Stimulated activated effector memory CD8-positive, alpha-beta T cell treated with anti-CD3 and anti-CD28 coated beads, Interleukin-12 subunit alpha, Interleukin-12 subunit beta, amount 100 ng/mL, for 72 hours (primary cell): Measurements from ENCODE around the gene MESD.

ENCODE experiments used
- ATAC-seq: fragments of 150-1000 bp; cut with Tn5 transposase; 2 replicates; pipeline ENCODE4 v1.10.0; 2021
- DNase-seq, 2 donors: peaks; one replicate each; pipeline ENCODE4 v3.0.0; 2021 to 2022; ENCODE audit warnings: low spot score in 2 of 2
- H3K27ac Mint-ChIP-seq: one replicate; pipeline ENCODE4 v1.8.0; 2022; ENCODE audit warnings: mild to moderate bottlenecking, mixed read lengths
- H3K36me3 Mint-ChIP-seq: one replicate; pipeline ENCODE4 v1.8.0; 2022; ENCODE audit warnings: mild to moderate bottlenecking, mixed read lengths
- H3K4me1 Mint-ChIP-seq: one replicate; pipeline ENCODE4 v1.8.0; 2022; ENCODE audit warnings: mixed read lengths
- H3K4me3 Mint-ChIP-seq: one replicate; pipeline ENCODE4 v1.8.0; 2022; ENCODE audit warnings: mild to moderate bottlenecking, mixed read lengths
- H3K9me3 Mint-ChIP-seq: one replicate; pipeline ENCODE4 v1.8.0; 2022; ENCODE audit warnings: mixed read lengths

Gene MESD

GRCh38 chr15:81023483-81024264, 34.1 kb upstream of the MESD start:
- Mint-ChIP-seq H3K27ac (peak overlapping the region; percentile 98), H3K36me3 (peaks cover 6% of the 10 kb centered on the region), H3K9me3 (peaks cover 4% of the 10 kb centered on the region), H3K4me3 (peak overlapping the region; percentile 61), H3K4me1 (peaks cover 47% of the 10 kb centered on the region)
- DNase-seq (peak; percentile 28 to 80), ATAC-seq (peak; percentile 98)

GRCh38 chr15:81021321-81021720, 31.7 kb upstream of the MESD start:
- Mint-ChIP-seq H3K36me3 (peaks cover 6% of the 10 kb centered on the region), H3K9me3 (peaks cover 4% of the 10 kb centered on the region), H3K4me3 (no peak overlapping the region), H3K4me1 (peaks cover 40% of the 10 kb centered on the region), H3K27ac (no peak overlapping the region)
- ATAC-seq (no peak), DNase-seq (no peak)

- Mint-ChIP-seq H3K9me3 (no peaks in the 10 kb centered on the region), H3K4me3 (no peak overlapping the region), H3K27ac (no peak overlapping the region), H3K4me1 (peaks cover 27% of the 10 kb centered on the region), H3K36me3 (peaks cover 6% of the 10 kb centered on the region)
- ATAC-seq (no peak), DNase-seq (no peak)
Observed at GRCh38 chr15:81018197-81018596, 28.6 kb upstream of the MESD start.

GRCh38 chr15:81016489-81017068, 27.0 kb upstream of the MESD start:
- H3K9me3 Mint-ChIP-seq = no peaks in the 10 kb centered on the region
- no peaks in the 10 kb centered on the region for H3K36me3 Mint-ChIP-seq
- no peak overlapping the region for H3K4me3 Mint-ChIP-seq
- no peak for DNase-seq
- H3K27ac Mint-ChIP-seq = peak overlapping the region; percentile 2
- ATAC-seq = no peak
- peaks cover 24% of the 10 kb centered on the region for H3K4me1 Mint-ChIP-seq

- ATAC-seq (no peak), DNase-seq (no peak)
- peaks cover 31% of the 10 kb centered on the region for H3K4me1 Mint-ChIP-seq
- no peaks in the 10 kb centered on the region for H3K36me3 Mint-ChIP-seq
- peak overlapping the region; percentile 2 for H3K27ac Mint-ChIP-seq
- no peak overlapping the region for H3K4me3 Mint-ChIP-seq
- H3K9me3 Mint-ChIP-seq = no peaks in the 10 kb centered on the region
Observed at GRCh38 chr15:81015621-81016488, 26.2 kb upstream of the MESD start.

GRCh38 chr15:81014446-81015093, 25.0 kb upstream of the MESD start:
- Mint-ChIP-seq H3K27ac (peak overlapping the region; percentile 14), H3K4me1 (peaks cover 30% of the 10 kb centered on the region), H3K9me3 (no peaks in the 10 kb centered on the region), H3K4me3 (no peak overlapping the region), H3K36me3 (no peaks in the 10 kb centered on the region)
- ATAC-seq (no peak), DNase-seq (no peak)

GRCh38 chr15:81013396-81013929, 23.8 kb upstream of the MESD start:
- DNase-seq = no peak
- H3K36me3 Mint-ChIP-seq = no peaks in the 10 kb centered on the region
- no peak for ATAC-seq
- H3K4me3 Mint-ChIP-seq = no peak overlapping the region
- H3K4me1 Mint-ChIP-seq = peaks cover 33% of the 10 kb centered on the region
- H3K27ac Mint-ChIP-seq = peak overlapping the region; percentile 14
- H3K9me3 Mint-ChIP-seq = no peaks in the 10 kb centered on the region

- Mint-ChIP-seq H3K27ac (no peak overlapping the region), H3K9me3 (no peaks in the 10 kb centered on the region), H3K4me3 (no peak overlapping the region), H3K4me1 (peaks cover 37% of the 10 kb centered on the region), H3K36me3 (no peaks in the 10 kb centered on the region)
- DNase-seq = no peak
- ATAC-seq = no peak
Observed at GRCh38 chr15:81012588-81012987, 23.0 kb upstream of the MESD start.

GRCh38 chr15:81011593-81011992, 22.0 kb upstream of the MESD start:
- no peak for ATAC-seq
- Mint-ChIP-seq H3K27ac (no peak overlapping the region), H3K4me1 (peaks cover 37% of the 10 kb centered on the region), H3K9me3 (no peaks in the 10 kb centered on the region), H3K4me3 (no peak overlapping the region), H3K36me3 (peaks cover 7% of the 10 kb centered on the region)
- DNase-seq = no peak

GRCh38 chr15:81010086-81010485, 20.5 kb upstream of the MESD start:
- no peaks in the 10 kb centered on the region for H3K9me3 Mint-ChIP-seq
- ATAC-seq = no peak
- no peak overlapping the region for H3K27ac Mint-ChIP-seq
- peaks cover 16% of the 10 kb centered on the region for H3K36me3 Mint-ChIP-seq
- H3K4me3 Mint-ChIP-seq = no peak overlapping the region
- no peak for DNase-seq
- peaks cover 45% of the 10 kb centered on the region for H3K4me1 Mint-ChIP-seq

GRCh38 chr15:81008312-81008711, 18.7 kb upstream of the MESD start:
- H3K9me3 Mint-ChIP-seq = no peaks in the 10 kb centered on the region
- no peak for DNase-seq
- H3K4me1 Mint-ChIP-seq = peaks cover 47% of the 10 kb centered on the region
- peak overlapping the region; percentile 37 for H3K27ac Mint-ChIP-seq
- peaks cover 33% of the 10 kb centered on the region for H3K36me3 Mint-ChIP-seq
- H3K4me3 Mint-ChIP-seq = no peak overlapping the region
- no peak for ATAC-seq

- H3K9me3 Mint-ChIP-seq = no peaks in the 10 kb centered on the region
- ATAC-seq (no peak), DNase-seq (no peak)
- H3K4me3 Mint-ChIP-seq = no peak overlapping the region
- H3K36me3 Mint-ChIP-seq = peaks cover 37% of the 10 kb centered on the region
- peaks cover 49% of the 10 kb centered on the region for H3K4me1 Mint-ChIP-seq
- H3K27ac Mint-ChIP-seq = peak overlapping the region; percentile 37
Observed at GRCh38 chr15:81007428-81008064, 17.9 kb upstream of the MESD start.

- ATAC-seq (no peak), DNase-seq (no peak)
- peaks cover 41% of the 10 kb centered on the region for H3K4me1 Mint-ChIP-seq
- no peaks in the 10 kb centered on the region for H3K9me3 Mint-ChIP-seq
- H3K27ac Mint-ChIP-seq = peak overlapping the region; percentile 19
- no peak overlapping the region for H3K4me3 Mint-ChIP-seq
- peaks cover 44% of the 10 kb centered on the region for H3K36me3 Mint-ChIP-seq
Observed at GRCh38 chr15:81006124-81006523, 16.5 kb upstream of the MESD start.

GRCh38 chr15:81003097-81003350, 13.4 kb upstream of the MESD start:
- H3K9me3 Mint-ChIP-seq = no peaks in the 10 kb centered on the region
- ATAC-seq (no peak), DNase-seq (no peak)
- H3K4me1 Mint-ChIP-seq = peaks cover 42% of the 10 kb centered on the region
- peak overlapping the region; percentile 86 for H3K4me3 Mint-ChIP-seq
- H3K36me3 Mint-ChIP-seq = peaks cover 52% of the 10 kb centered on the region
- peak overlapping the region; percentile 73 for H3K27ac Mint-ChIP-seq
